ENCODE data around the gene C9orf153. TPM values are rescaled to one million over a fixed set of nuclear protein-coding genes. Genes with fewer than 3 reads are reported as not detected.

C9orf153 gene
- total and polyA plus RNA-seq, 2 experiments from 2014 or later: not detected

GRCh38 chr9:86262492-86262891 is 3.0 kb upstream of the C9orf153 start:
- H3K4me2 ChIP-seq: no peak overlapping the region
- WGBS (ENCODE audit: low lambda C conversion rate, missing lambda C conversion rate): 81% methylated on average over 4 of the region's 4 CpGs
- TF ChIP-seq CTCF (IDR thresholded peaks at IDR 0.05; ENCODE audit: poor library complexity): no peak
- no peak for TF ChIP-seq EZH2phosphoT487 (IDR thresholded peaks at IDR 0.05; ENCODE audit: low read depth, severe bottlenecking, unreplicated experiment)
- TF ChIP-seq EZH2 (IDR thresholded peaks at IDR 0.05; ENCODE audit: borderline replicate concordance): no peak

GRCh38 chr9:86257391-86257790 is 2.1 kb downstream of the C9orf153 start:
- H3K9me3 ChIP-seq (ENCODE audit: low read depth): no peaks in the 10 kb centered on the region
- H3K4me3 ChIP-seq: no peak overlapping the region
- WGBS (ENCODE audit: low lambda C conversion rate, missing lambda C conversion rate): 100% methylated on average over 2 of the region's 2 CpGs
- H3K79me2 ChIP-seq: no peaks in the 10 kb centered on the region
- H3K9me2 ChIP-seq (replicated peaks; ENCODE audit: insufficient read depth): no peaks in the 10 kb centered on the region
- H3K4me1 ChIP-seq (ENCODE audit: insufficient read depth): no peaks in the 10 kb centered on the region
- H3K4me2 ChIP-seq: no peak overlapping the region
- H3K27ac ChIP-seq: no peak overlapping the region
- no peaks in the 10 kb centered on the region for H3K36me3 ChIP-seq (replicated peaks; ENCODE audit: insufficient read depth, low read depth)
- no peaks in the 10 kb centered on the region for H3K27me3 ChIP-seq
- H2AFZ ChIP-seq: no peak overlapping the region
- DNase-seq (ENCODE audit: low spot score): no peak
- H4K20me1 ChIP-seq (ENCODE audit: insufficient read depth, poor library complexity, severe bottlenecking): no peaks in the 10 kb centered on the region
- no peak for TF ChIP-seq EZH2phosphoT487 (IDR thresholded peaks at IDR 0.05; ENCODE audit: low read depth, severe bottlenecking, unreplicated experiment)
- no peak for TF ChIP-seq EZH2 (IDR thresholded peaks at IDR 0.05; ENCODE audit: borderline replicate concordance)
- TF ChIP-seq CTCF (IDR thresholded peaks at IDR 0.05; ENCODE audit: poor library complexity): no peak

More at GRCh38 chr9:86262492-86262891, 3.0 kb upstream of the C9orf153 start:
- Histone ChIP-seq H3K79me2 (no peaks in the 10 kb centered on the region), H3K9me3 (ENCODE audit: low read depth) (no peaks in the 10 kb centered on the region), H3K9me2 (replicated peaks; ENCODE audit: insufficient read depth) (no peaks in the 10 kb centered on the region), H3K4me3 (no peak overlapping the region), H3K4me1 (ENCODE audit: insufficient read depth) (no peaks in the 10 kb centered on the region), H2AFZ (no peak overlapping the region), H3K27ac (no peak overlapping the region), H3K36me3 (replicated peaks; ENCODE audit: insufficient read depth, low read depth) (no peaks in the 10 kb centered on the region), H4K20me1 (ENCODE audit: insufficient read depth, poor library complexity, severe bottlenecking) (no peaks in the 10 kb centered on the region), H3K27me3 (no peaks in the 10 kb centered on the region)
- DNase-seq (ENCODE audit: low spot score): no peak

- no peak overlapping the region for H3K4me2 ChIP-seq
- H3K79me2 ChIP-seq: no peaks in the 10 kb centered on the region
- TF ChIP-seq CTCF (IDR thresholded peaks at IDR 0.05; ENCODE audit: poor library complexity) (no peak), EZH2phosphoT487 (IDR thresholded peaks at IDR 0.05; ENCODE audit: low read depth, severe bottlenecking, unreplicated experiment) (no peak), EZH2 (IDR thresholded peaks at IDR 0.05; ENCODE audit: borderline replicate concordance) (no peak)
- no peaks in the 10 kb centered on the region for H3K36me3 ChIP-seq (replicated peaks; ENCODE audit: insufficient read depth, low read depth)
- no peaks in the 10 kb centered on the region for H3K27me3 ChIP-seq
- H3K9me2 ChIP-seq (replicated peaks; ENCODE audit: insufficient read depth): no peaks in the 10 kb centered on the region
- H2AFZ ChIP-seq: no peak overlapping the region
- no peaks in the 10 kb centered on the region for H3K4me1 ChIP-seq (ENCODE audit: insufficient read depth)
- H3K4me3 ChIP-seq: no peak overlapping the region
- H3K9me3 ChIP-seq (ENCODE audit: low read depth): no peaks in the 10 kb centered on the region
- H3K27ac ChIP-seq: no peak overlapping the region
- no peaks in the 10 kb centered on the region for H4K20me1 ChIP-seq (ENCODE audit: insufficient read depth, poor library complexity, severe bottlenecking)
- WGBS (ENCODE audit: low lambda C conversion rate, missing lambda C conversion rate): 88% methylated on average over 3 of the region's 3 CpGs
- no peak for DNase-seq (ENCODE audit: low spot score)
Observed at GRCh38 chr9:86256653-86257052, 2.8 kb downstream of the C9orf153 start.

GRCh38 chr9:86253577-86253976 is 5.9 kb downstream of the C9orf153 start:
- TF ChIP-seq EZH2 (IDR thresholded peaks at IDR 0.05; ENCODE audit: borderline replicate concordance): no peak
- Histone ChIP-seq H3K4me2 (no peak overlapping the region), H3K36me3 (replicated peaks; ENCODE audit: insufficient read depth, low read depth) (no peaks in the 10 kb centered on the region), H3K79me2 (no peaks in the 10 kb centered on the region), H3K4me1 (ENCODE audit: insufficient read depth) (no peaks in the 10 kb centered on the region), H3K9me3 (ENCODE audit: low read depth) (no peaks in the 10 kb centered on the region), H3K27me3 (no peaks in the 10 kb centered on the region), H3K27ac (no peak overlapping the region), H3K9me2 (replicated peaks; ENCODE audit: insufficient read depth) (no peaks in the 10 kb centered on the region), H4K20me1 (ENCODE audit: insufficient read depth, poor library complexity, severe bottlenecking) (no peaks in the 10 kb centered on the region), H2AFZ (no peak overlapping the region), H3K4me3 (no peak overlapping the region)
- DNase-seq (ENCODE audit: low spot score): no peak
- 97% methylated on average over 3 of the region's 3 CpGs for WGBS (ENCODE audit: low lambda C conversion rate, missing lambda C conversion rate)

Measured in hepatocyte (in vitro differentiated cells).